ENCODE measurements around the gene PCLAF.
"Not testable (repeated sequence)": the region's sequence is repeated elsewhere in the genome, so short reads cannot be mapped to it uniquely, and the experiment has no call there.

PCLAF gene

DNA sequence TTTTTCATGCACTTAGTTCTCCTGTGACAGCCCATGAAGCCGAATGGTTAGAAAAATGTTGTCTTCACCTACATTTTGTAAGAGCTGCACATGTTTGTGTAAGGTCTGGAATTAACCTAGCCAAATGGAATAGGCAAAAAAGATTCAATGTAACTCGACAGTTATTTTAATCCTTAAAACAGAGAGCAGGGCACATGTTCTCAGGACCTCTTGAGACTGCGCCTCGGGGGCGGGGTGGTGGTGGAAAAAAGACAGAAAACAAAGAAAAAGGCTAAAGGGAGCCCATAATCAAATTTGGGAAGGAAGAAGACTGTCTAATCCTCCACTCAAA, 24.6 kb downstream of the PCLAF start:
- Histone ChIP-seq H3K36me3 (ENCODE audit: control insufficient read depth, insufficient read depth, low read length, severe bottlenecking) (no peaks in the 10 kb centered on the region), H3K9me3 (ENCODE audit: control insufficient read depth, low read length) (no peaks in the 10 kb centered on the region), H3K27me3 (replicated peaks; ENCODE audit: control insufficient read depth, insufficient read depth, low read length) (no peaks in the 10 kb centered on the region), H3K4me3 (ENCODE audit: low read length) (peak overlapping the region; percentile 92), H3K9ac (ENCODE audit: low read length) (peak overlapping the region; percentile 86), H3K4me1 (ENCODE audit: control insufficient read depth, insufficient read depth, low read length) (peaks cover 13% of the 10 kb centered on the region)
- DNase-seq (ENCODE audit: low read depth), result no peak

DNA sequence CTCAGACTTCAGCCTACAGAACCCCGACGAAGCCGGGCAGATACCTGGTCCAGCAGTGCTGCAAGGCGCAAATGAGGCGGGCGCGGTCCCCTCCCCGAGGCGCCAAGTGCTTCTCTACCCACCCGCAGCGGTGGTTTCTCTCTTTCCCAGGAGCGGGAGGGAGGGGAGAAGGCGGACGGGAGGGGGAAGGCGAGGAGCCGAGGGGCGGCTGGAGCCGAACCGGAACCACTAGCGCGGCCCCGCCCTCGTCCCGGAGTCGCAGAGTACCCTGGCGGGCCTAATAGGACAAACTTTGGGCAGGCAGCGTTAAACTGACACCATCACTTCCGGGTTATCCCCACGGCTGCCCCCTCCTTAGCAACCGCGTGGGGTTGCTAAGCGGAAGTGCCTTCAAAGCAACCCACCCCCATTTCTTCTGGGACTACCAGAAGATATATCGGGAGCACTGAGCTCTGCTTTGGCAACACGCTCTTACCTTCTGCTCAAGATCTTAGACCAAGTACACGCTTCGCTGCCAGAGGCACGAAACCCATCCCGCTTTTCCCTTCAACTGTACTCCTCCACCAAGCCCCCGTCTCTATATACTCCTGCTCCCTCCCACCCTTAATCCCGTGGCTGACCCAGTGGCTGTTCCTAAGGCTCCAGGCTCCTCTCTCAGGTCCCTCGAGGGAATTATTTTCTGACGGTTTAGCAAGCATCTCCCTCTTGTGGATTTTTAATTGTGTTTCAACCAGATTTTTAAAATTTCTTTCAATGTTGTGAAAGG, 25.1 kb downstream of the PCLAF start, which contains the start of gene CSNK1G1:
TSS of gene CSNK1G1 (minus strand) at position 230 of the 766 bp plus-strand sequence. CDS start 55,674 bp downstream, outside the sequence.
- DNase-seq (ENCODE audit: low read depth), result peak; percentile 99
- Histone ChIP-seq H3K27me3 (replicated peaks; ENCODE audit: control insufficient read depth, insufficient read depth, low read length) (no peaks in the 10 kb centered on the region), H3K9me3 (ENCODE audit: control insufficient read depth, low read length) (no peaks in the 10 kb centered on the region), H3K9ac (ENCODE audit: low read length) (peak within 1 kb of the TSS; percentile 86), H3K36me3 (ENCODE audit: control insufficient read depth, insufficient read depth, low read length, severe bottlenecking) (no peaks in the 10 kb centered on the region), H3K4me3 (ENCODE audit: low read length) (peak within 1 kb of the TSS; percentile 92), H3K4me1 (ENCODE audit: control insufficient read depth, insufficient read depth, low read length) (peaks cover 15% of the 10 kb centered on the region)

DNA sequence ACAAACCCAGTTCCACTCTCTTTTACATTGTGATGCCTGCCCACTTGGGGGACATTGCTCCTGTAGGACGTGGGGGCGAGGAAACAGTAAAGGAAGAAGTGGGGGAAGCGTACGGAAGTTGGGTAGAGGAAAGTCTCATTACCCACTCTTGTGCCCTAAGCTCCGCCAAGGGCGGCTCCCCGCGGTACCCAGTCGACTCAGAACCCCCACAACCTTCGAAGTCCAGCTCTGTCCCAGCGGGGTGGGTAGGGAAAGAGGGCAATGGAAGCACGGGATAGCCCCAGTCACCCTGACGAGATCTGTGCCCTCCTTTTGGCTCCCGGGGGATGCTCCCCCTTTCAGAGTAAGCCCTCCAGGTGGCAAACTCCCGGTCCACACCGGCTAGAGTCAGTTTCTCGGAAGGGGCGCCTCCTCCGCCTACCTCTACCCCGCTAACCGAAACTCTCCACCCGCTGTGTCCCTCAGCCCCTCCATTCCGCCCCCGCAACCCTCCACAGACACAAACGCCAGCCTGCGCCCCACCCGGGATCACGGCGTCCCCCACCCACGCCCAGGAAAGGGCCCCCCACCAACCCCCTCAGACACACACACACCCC, 25.8 kb downstream of the PCLAF start:
- Histone ChIP-seq H3K9me3 (ENCODE audit: control insufficient read depth, low read length) (no peaks in the 10 kb centered on the region), H3K36me3 (ENCODE audit: control insufficient read depth, insufficient read depth, low read length, severe bottlenecking) (no peaks in the 10 kb centered on the region)
- DNase-seq (ENCODE audit: low read depth), result peak; percentile 48

DNA sequence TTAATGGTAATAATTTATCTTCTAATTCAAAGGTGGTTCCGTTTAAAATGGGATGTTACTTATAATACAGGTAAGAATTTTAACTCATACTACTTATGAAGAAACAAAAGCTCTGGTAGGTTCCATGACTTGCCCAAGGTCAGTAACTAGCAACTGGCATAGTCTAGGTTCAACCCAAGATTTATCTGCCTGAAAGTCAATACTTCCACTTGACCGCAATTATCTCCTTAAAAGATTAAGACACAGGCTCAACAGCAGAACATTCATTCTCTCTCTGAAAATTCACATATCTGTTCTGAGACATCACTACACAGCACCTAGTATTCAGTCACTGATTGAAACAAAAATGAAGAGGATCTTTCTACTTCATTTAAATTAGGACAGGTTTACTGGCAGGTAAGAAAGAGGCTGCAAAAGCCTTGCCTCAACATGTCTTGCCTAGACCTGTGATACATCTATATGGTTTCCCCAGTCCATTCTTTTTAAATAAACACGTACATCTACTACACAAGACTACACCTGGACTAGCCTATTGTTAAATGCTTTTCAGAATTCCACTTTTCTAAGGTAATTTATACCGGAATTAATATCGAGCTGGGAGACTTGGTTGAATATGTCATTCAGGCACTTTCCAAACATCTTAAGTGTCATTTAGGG, 26.4 kb downstream of the PCLAF start:
- Histone ChIP-seq H3K27me3 (replicated peaks; ENCODE audit: control insufficient read depth, insufficient read depth, low read length) (no peaks in the 10 kb centered on the region), H3K9ac (ENCODE audit: low read length) (peak overlapping the region; percentile 86), H3K4me1 (ENCODE audit: control insufficient read depth, insufficient read depth, low read length) (peaks cover 19% of the 10 kb centered on the region), H3K36me3 (ENCODE audit: control insufficient read depth, insufficient read depth, low read length, severe bottlenecking) (no peaks in the 10 kb centered on the region), H3K9me3 (ENCODE audit: control insufficient read depth, low read length) (no peaks in the 10 kb centered on the region), H3K4me3 (ENCODE audit: low read length) (peak overlapping the region; percentile 92)
- DNase-seq (ENCODE audit: low read depth), result no peak

More for the DNA sequence above, 25.8 kb downstream of the PCLAF start:
- Histone ChIP-seq H3K27me3 (replicated peaks; ENCODE audit: control insufficient read depth, insufficient read depth, low read length) (no peaks in the 10 kb centered on the region), H3K4me1 (ENCODE audit: control insufficient read depth, insufficient read depth, low read length) (peaks cover 18% of the 10 kb centered on the region), H3K9ac (ENCODE audit: low read length) (peak overlapping the region; percentile 86), H3K4me3 (ENCODE audit: low read length) (peak overlapping the region; percentile 92)

DNA sequence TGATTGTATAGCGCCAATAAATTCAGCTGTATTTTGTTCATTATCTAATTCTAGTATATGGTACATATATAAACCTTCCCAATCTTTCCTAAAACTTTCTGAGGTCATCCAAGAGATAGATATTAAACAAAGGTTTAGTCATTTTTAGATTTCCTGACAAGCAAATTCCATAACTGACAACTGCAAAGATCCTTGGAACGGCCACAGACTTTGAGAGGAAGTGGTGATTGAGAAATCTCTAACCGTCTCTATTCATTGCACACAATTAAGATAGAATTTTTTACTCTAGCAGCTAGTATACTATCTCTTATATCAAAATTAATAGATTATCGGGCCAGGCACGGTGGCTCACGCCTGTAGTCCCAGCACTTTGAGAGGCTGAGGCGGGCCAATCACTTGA, 30.0 kb downstream of the PCLAF start:
- Histone ChIP-seq H3K4me3 (ENCODE audit: low read length) (no peak overlapping the region), H3K36me3 (ENCODE audit: control insufficient read depth, insufficient read depth, low read length, severe bottlenecking) (peaks cover 5% of the 10 kb centered on the region), H3K9me3 (ENCODE audit: control insufficient read depth, low read length) (no peaks in the 10 kb centered on the region), H3K27me3 (replicated peaks; ENCODE audit: control insufficient read depth, insufficient read depth, low read length) (no peaks in the 10 kb centered on the region), H3K9ac (ENCODE audit: low read length) (no peak overlapping the region), H3K4me1 (ENCODE audit: control insufficient read depth, insufficient read depth, low read length) (peaks cover 20% of the 10 kb centered on the region)
- no peak for DNase-seq (ENCODE audit: low read depth)

DNA sequence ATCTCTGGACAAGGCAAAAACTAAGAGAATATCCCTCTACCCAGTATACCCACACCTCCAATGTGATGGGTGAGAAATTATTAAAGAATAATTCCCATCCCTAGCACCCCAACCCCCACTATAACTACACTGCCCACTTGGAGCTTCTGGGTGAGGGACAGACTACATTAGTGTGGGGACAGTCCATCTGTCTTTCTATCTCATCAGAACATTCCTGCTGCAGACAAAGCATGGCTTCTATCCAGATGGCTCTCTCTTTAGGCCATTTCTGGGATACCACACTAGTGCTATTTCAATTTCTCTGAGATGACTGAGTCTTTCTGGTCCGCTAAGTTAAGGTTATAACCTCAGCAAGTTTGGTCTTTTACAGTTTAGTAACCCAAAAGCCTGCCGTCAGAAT, 31.9 kb downstream of the PCLAF start:
- no peaks in the 10 kb centered on the region for H3K9me3 ChIP-seq (ENCODE audit: control insufficient read depth, low read length)
- DNase-seq (ENCODE audit: low read depth), result no peak
- peaks cover 24% of the 10 kb centered on the region for H3K4me1 ChIP-seq (ENCODE audit: control insufficient read depth, insufficient read depth, low read length)
- H3K9ac ChIP-seq (ENCODE audit: low read length), result no peak overlapping the region
- H3K36me3 ChIP-seq (ENCODE audit: control insufficient read depth, insufficient read depth, low read length, severe bottlenecking), result peaks cover 5% of the 10 kb centered on the region
- no peak overlapping the region for H3K4me3 ChIP-seq (ENCODE audit: low read length)
- no peaks in the 10 kb centered on the region for H3K27me3 ChIP-seq (replicated peaks; ENCODE audit: control insufficient read depth, insufficient read depth, low read length)

DNA sequence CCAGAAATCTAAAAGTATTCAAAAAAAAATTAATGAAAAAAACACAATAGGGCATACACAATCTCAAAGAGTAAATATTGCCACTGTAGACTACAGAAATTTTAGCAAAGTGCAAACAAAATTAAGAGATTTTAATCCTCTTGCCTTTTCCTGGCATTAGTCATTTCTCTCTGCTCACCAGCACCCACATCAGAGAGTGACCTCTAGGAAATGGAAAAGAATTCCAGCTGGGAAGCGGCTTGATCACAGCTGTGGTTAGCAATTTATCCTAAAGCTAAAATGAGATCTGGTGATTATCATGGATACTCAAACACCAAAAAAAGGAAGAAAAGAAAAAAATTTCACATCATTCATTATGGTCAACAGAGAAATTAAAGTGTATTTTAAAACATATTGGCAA, 32.8 kb downstream of the PCLAF start:
- Histone ChIP-seq H3K36me3 (ENCODE audit: control insufficient read depth, insufficient read depth, low read length, severe bottlenecking) (peaks cover 5% of the 10 kb centered on the region), H3K9ac (ENCODE audit: low read length) (no peak overlapping the region), H3K4me3 (ENCODE audit: low read length) (no peak overlapping the region), H3K4me1 (ENCODE audit: control insufficient read depth, insufficient read depth, low read length) (peaks cover 32% of the 10 kb centered on the region), H3K27me3 (replicated peaks; ENCODE audit: control insufficient read depth, insufficient read depth, low read length) (no peaks in the 10 kb centered on the region), H3K9me3 (ENCODE audit: control insufficient read depth, low read length) (no peaks in the 10 kb centered on the region)
- no peak for DNase-seq (ENCODE audit: low read depth)

DNA sequence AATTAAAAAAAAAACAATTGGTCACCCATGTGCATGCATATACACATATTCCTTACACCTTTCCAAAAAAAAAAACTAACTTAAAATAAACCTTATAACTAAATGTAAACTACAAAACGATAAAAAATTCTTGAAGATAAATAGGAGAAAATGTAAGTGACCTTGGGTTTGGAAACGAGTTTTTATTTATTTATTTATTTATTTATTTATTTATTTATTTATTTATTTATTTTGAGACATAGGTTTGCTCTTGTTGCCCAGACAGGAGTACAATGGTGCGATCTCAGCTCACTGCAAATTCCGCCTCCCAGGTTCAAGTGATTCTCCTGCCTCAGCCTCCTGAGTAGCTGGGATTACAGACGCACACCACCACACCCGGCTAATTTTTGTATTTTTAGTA, 35.0 kb downstream of the PCLAF start:
- not testable (repeated sequence) for H3K4me3 ChIP-seq (ENCODE audit: low read length)

DNA sequence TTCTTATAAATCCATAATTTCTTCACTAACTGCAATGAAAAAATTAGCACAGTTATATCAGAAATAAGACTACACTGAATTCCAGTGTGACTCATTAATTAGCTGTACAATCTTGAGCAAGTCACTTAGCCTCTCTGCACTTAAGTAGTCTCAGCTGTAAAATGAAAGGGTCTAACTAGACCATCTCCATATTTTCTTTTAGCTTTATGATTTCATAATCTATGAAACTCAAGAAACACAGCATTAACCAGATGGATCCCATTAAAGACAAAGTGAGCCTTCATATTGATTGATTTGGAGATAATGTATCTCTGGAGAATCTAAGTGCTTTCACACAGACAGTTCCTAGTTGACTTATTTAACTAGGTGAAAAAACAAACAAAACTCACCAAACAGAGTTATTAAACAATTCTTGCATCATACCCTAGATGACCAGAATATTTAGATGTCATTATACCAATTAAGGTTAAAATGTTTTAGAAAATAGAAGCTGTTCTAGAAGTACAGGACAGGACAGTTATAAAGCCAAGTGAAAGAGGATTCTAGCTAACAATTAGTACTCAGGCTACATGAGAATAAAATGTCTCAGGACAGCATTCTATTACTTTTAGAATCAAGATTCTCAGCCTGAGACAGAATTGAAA, 36.5 kb downstream of the PCLAF start:
- H3K36me3 ChIP-seq (ENCODE audit: control insufficient read depth, insufficient read depth, low read length, severe bottlenecking), result peaks cover 9% of the 10 kb centered on the region
- DNase-seq (ENCODE audit: low read depth), result peak; percentile 81
- H3K4me3 ChIP-seq (ENCODE audit: low read length), result peak overlapping the region; percentile 45

More for the DNA sequence above, 35.0 kb downstream of the PCLAF start:
- H3K9me3 ChIP-seq (ENCODE audit: control insufficient read depth, low read length); H3K9ac ChIP-seq (ENCODE audit: low read length); H3K27me3 ChIP-seq (replicated peaks; ENCODE audit: control insufficient read depth, insufficient read depth, low read length); DNase-seq (ENCODE audit: low read depth); H3K36me3 ChIP-seq (ENCODE audit: control insufficient read depth, insufficient read depth, low read length, severe bottlenecking): not testable (repeated sequence)
- H3K4me1 ChIP-seq (ENCODE audit: control insufficient read depth, insufficient read depth, low read length), result peaks cover 38% of the 10 kb centered on the region

DNA sequence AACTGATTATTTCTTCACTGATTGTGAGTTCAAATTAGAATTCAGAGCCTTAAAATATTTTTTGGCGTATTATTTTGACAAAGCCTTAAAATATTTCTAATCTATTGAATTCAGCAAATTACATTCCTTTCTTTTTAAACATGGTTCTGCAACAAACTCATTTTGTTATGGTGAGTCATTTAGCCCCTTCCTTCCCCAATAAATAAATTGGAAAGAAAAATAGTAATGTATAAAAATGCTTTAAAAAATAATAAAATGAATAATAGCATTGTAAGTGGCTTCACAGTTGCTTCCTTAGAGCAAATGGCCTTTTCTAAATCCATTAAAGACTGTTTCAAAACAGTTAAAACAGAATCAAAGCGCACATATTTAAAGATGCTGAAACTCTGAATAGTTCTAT, 37.4 kb downstream of the PCLAF start:
- Histone ChIP-seq H3K4me1 (ENCODE audit: control insufficient read depth, insufficient read depth, low read length) (peaks cover 34% of the 10 kb centered on the region), H3K4me3 (ENCODE audit: low read length) (peak overlapping the region; percentile 52), H3K9me3 (ENCODE audit: control insufficient read depth, low read length) (no peaks in the 10 kb centered on the region), H3K36me3 (ENCODE audit: control insufficient read depth, insufficient read depth, low read length, severe bottlenecking) (peaks cover 9% of the 10 kb centered on the region), H3K9ac (ENCODE audit: low read length) (peak overlapping the region; percentile 33), H3K27me3 (replicated peaks; ENCODE audit: control insufficient read depth, insufficient read depth, low read length) (no peaks in the 10 kb centered on the region)
- DNase-seq (ENCODE audit: low read depth), result peak; percentile 51

More for the DNA sequence above, 36.5 kb downstream of the PCLAF start:
- Histone ChIP-seq H3K9ac (ENCODE audit: low read length) (peak overlapping the region; percentile 11), H3K9me3 (ENCODE audit: control insufficient read depth, low read length) (no peaks in the 10 kb centered on the region), H3K4me1 (ENCODE audit: control insufficient read depth, insufficient read depth, low read length) (peaks cover 34% of the 10 kb centered on the region), H3K27me3 (replicated peaks; ENCODE audit: control insufficient read depth, insufficient read depth, low read length) (no peaks in the 10 kb centered on the region)

DNA sequence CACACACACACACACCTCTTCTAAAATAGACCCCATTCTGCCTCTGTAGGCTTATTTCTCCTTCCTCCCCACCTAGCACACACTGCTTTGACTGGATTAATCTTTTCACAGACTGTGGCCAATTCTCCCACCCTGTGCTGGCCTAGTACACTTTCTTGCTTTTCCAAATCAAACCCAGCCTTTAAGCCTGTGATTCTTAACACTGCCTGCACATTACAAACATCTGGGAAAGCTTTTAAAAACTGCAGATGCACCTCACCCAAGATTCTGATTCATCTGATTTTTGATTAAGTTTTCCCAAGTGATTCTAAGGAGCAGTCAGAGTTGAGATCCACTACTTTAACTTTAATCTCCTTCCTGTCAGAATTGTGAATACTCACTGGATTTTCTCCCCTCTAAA, 38.0 kb downstream of the PCLAF start:
- peak overlapping the region; percentile 52 for H3K4me3 ChIP-seq (ENCODE audit: low read length)
- peak; percentile 38 for DNase-seq (ENCODE audit: low read depth)
- no peaks in the 10 kb centered on the region for H3K9me3 ChIP-seq (ENCODE audit: control insufficient read depth, low read length)
- H3K27me3 ChIP-seq (replicated peaks; ENCODE audit: control insufficient read depth, insufficient read depth, low read length), result no peaks in the 10 kb centered on the region
- peaks cover 9% of the 10 kb centered on the region for H3K36me3 ChIP-seq (ENCODE audit: control insufficient read depth, insufficient read depth, low read length, severe bottlenecking)
- H3K4me1 ChIP-seq (ENCODE audit: control insufficient read depth, insufficient read depth, low read length), result peaks cover 31% of the 10 kb centered on the region
- peak overlapping the region; percentile 33 for H3K9ac ChIP-seq (ENCODE audit: low read length)
